Activated naive CD8-positive, alpha-beta T cell treated with anti-CD3 and anti-CD28 coated beads for 36 hours (primary cell): ENCODE data around the gene ANLN. TPM values are rescaled to one million over a fixed set of nuclear protein-coding genes. Genes with fewer than 3 reads are reported as not detected.
"Not testable (repeated sequence)": the region's sequence is repeated elsewhere in the genome, so short reads cannot be mapped to it uniquely, and the experiment has no call there.

ENCODE experiments used
- DNase-seq: peaks from one replicate; pipeline ENCODE4 v3.0.0; 2021
- H3K27ac Mint-ChIP-seq: one replicate; pipeline ENCODE4 v1.8.0; 2022; ENCODE audit warnings: mild to moderate bottlenecking, moderate library complexity, mixed read lengths
- H3K27me3 Mint-ChIP-seq: one replicate; pipeline ENCODE4 v1.8.0; 2022; ENCODE audit warnings: mild to moderate bottlenecking, mixed read lengths
- H3K36me3 Mint-ChIP-seq: one replicate; pipeline ENCODE4 v1.8.0; 2021; ENCODE audit warnings: mild to moderate bottlenecking, mixed read lengths
- H3K4me1 Mint-ChIP-seq: one replicate; pipeline ENCODE4 v1.8.0; 2021; ENCODE audit warnings: mixed read lengths
- H3K4me3 Mint-ChIP-seq: one replicate; pipeline ENCODE4 v1.8.0; 2022; ENCODE audit warnings: mild to moderate bottlenecking, moderate library complexity, mixed read lengths
- H3K9me3 Mint-ChIP-seq: one replicate; pipeline ENCODE4 v1.8.0; 2022; ENCODE audit warnings: mixed read lengths
- total RNA-seq, 2 experiments: library from RNA; stranded (reverse); gene quantifications; one replicate each; pipeline ENCODE4 v1.2.3, GENCODE V29; 2021

ANLN gene
- total RNA-seq, 2 experiments from 2014 or later = 38.6 to 44.6 TPM

DNA sequence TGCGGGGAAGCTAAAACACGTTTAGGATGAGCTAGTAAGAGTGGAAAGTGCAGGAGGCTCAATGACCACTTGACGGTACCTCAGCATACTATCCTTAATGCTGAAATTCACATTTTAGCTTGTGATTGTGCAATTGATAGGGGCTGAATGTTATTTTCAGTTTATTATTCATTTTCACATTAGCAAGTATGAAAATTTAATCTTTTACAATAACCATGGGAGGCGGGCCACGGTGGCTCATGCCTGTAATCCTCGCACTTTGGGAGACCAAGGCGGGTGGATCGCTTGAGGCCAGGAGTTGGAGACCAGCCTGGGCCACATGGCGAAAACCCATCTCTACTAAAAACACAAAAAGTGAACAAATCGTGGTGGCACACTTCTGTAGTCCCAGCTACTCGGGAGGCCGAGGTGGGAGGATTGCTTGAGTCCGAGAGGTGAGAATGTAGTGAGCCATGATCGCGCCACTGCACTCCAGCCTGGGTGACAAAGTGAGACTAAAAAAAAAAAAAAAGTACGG is 22.0 kb upstream of the ANLN start:
- Mint-ChIP-seq H3K27me3 (no peaks in the 10 kb centered on the region), H3K36me3 (no peaks in the 10 kb centered on the region), H3K9me3 (no peaks in the 10 kb centered on the region), H3K4me3 (peak overlapping the region; percentile 87), H3K27ac (peak overlapping the region; percentile 63), H3K4me1 (peaks cover 5% of the 10 kb centered on the region)
- DNase-seq = no peak

DNA sequence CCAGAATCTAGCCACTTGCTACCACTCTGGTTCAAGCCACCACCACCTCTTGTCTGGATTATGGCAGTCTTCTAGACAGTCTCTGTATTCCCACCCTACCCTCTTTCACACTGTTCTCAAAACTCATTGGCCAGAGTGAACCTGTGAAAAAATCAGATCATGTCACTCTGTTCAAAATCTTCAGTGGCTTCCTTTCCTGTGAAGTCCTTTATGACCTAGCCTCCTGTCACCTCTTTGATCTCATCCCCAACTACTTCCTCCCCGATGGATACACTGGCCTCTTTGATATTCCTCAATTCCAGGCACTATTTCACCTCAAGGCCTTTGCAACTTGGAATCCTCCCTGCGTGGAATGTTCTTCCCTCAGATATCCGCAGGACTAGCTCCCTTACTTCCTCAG is 21.2 kb upstream of the ANLN start:
- Mint-ChIP-seq H3K4me3 (peak overlapping the region; percentile 39), H3K27ac (no peak overlapping the region), H3K36me3 (no peaks in the 10 kb centered on the region), H3K9me3 (no peaks in the 10 kb centered on the region), H3K4me1 (peaks cover 5% of the 10 kb centered on the region), H3K27me3 (no peaks in the 10 kb centered on the region)
- DNase-seq = no peak

DNA sequence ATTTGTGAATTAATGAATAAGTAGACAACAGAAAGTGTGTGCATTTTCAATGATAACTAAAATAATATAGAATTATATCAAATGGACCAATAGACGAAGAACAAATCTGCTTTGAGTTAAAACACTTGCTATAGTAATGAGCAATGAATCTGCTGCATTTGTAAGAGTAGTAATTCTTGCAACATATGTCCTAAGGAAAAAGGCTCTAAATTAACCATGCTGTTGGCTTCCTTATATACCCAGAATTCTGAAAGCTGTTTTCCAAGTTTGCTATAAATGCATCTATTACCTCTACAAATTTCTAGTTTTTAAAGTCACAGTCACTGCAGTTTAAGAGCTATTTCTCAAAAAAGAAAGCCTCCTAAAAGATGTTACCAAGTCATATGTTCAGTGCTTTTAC is 20.5 kb upstream of the ANLN start:
- peaks cover 5% of the 10 kb centered on the region for H3K4me1 Mint-ChIP-seq
- H3K27me3 Mint-ChIP-seq = no peaks in the 10 kb centered on the region
- no peaks in the 10 kb centered on the region for H3K36me3 Mint-ChIP-seq
- no peaks in the 10 kb centered on the region for H3K9me3 Mint-ChIP-seq
- no peak overlapping the region for H3K4me3 Mint-ChIP-seq
- no peak overlapping the region for H3K27ac Mint-ChIP-seq
- DNase-seq = no peak

DNA sequence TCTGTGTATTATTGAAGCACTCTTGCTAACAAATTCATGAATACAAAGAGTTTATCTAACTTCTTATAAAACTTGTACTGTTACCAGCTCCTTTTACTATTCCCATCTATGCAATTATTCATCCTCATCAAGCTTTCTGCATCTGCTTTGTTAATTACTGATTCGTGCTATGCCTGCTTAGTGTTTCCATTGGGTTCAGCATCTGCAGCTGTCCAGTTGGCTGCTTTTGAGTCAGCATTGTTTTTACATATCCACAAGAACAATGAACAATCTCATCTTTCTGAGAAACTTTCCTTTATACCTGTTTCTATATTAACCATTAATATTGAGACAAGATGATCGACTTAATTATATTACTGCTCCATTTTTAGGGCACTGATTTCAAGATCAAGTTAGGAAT is 19.6 kb upstream of the ANLN start:
- DNase-seq = no peak
- no peaks in the 10 kb centered on the region for H3K27me3 Mint-ChIP-seq
- H3K27ac Mint-ChIP-seq = no peak overlapping the region
- peaks cover 5% of the 10 kb centered on the region for H3K4me1 Mint-ChIP-seq
- H3K4me3 Mint-ChIP-seq = no peak overlapping the region
- H3K36me3 Mint-ChIP-seq = no peaks in the 10 kb centered on the region
- H3K9me3 Mint-ChIP-seq = no peaks in the 10 kb centered on the region

DNA sequence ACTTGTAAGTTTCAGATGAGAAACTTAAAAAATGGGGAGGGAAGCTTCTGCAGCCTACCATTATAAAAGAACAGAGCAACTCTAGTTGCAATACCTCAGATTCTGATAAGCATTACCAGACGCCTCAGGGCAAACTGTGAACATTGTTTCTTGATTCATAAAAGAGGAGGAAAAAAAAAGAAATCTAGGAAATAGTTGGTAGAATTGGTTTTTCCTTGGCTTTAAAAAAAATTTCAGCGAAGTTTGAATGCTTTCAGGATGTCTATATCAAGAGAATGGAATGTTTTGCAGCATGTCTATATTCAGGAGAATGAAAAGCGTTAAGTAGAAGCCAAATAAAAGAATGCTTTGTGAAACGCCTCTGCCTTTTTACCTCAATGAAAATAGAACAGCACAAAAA is 17.5 kb upstream of the ANLN start:
- no peak overlapping the region for H3K4me3 Mint-ChIP-seq
- DNase-seq = no peak
- H3K36me3 Mint-ChIP-seq = peaks cover 4% of the 10 kb centered on the region
- H3K9me3 Mint-ChIP-seq = peaks cover 3% of the 10 kb centered on the region
- H3K4me1 Mint-ChIP-seq = peaks cover 5% of the 10 kb centered on the region
- no peaks in the 10 kb centered on the region for H3K27me3 Mint-ChIP-seq
- no peak overlapping the region for H3K27ac Mint-ChIP-seq

DNA sequence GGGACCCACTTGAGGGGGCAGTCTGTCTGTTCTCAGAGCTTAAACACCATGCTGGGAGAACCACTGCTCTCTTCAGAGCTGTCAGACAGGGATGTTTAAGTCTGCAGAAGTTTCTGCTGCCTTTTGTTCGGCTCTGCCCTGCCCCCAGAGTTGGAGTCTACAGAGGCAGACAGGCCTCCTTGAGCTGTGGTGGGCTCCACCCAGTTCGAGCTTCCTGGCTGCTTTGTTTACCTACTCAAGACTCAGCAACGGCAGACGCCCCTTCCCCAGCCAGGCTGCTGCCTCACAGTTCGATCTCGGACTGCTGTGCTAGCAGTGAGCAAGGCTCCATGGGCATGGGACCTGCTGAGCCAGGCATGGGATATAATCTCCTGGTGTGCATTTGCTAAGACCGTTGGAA is 11.1 kb upstream of the ANLN start:
- not testable (repeated sequence) for DNase-seq, H3K4me3 Mint-ChIP-seq, H3K27me3 Mint-ChIP-seq
- Mint-ChIP-seq H3K4me1 (peaks cover 14% of the 10 kb centered on the region), H3K27ac (peak overlapping the region; percentile 6), H3K36me3 (peaks cover 13% of the 10 kb centered on the region), H3K9me3 (peaks cover 11% of the 10 kb centered on the region)

DNA sequence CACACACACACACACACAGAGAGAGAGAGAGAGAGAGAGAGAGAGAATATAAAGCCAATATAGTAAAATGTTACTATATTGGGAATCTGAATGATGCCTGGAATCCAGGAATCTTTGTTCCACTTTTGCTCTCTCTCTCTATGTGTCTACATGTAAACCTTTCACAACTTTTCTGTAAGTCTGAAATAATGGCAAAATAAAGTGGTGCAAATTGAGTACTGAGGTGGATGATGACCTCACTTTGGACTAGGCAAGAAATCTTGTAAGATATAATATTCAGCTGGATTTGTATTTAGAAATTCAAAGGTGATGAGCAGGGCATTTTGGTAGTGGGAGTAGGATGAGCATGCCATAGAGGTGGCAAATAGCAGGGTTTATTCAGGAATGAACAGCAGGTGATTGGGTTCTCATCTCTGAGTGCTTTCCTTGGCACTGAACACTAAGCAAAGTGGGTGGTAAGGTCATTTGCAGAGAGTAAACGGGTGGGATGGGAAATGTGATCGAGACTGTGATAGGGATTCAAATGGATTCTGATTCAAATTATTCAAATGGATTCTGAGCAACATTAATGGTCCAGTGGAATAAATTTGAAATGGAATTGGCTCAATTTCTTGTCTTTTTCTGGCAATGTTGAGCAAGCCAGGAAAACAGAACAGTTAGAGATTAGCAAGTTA is 9.7 kb upstream of the ANLN start:
- Mint-ChIP-seq H3K4me3 (no peak overlapping the region), H3K9me3 (peaks cover 11% of the 10 kb centered on the region), H3K4me1 (peaks cover 14% of the 10 kb centered on the region), H3K36me3 (peaks cover 13% of the 10 kb centered on the region), H3K27ac (no peak overlapping the region), H3K27me3 (no peaks in the 10 kb centered on the region)
- DNase-seq = no peak

DNA sequence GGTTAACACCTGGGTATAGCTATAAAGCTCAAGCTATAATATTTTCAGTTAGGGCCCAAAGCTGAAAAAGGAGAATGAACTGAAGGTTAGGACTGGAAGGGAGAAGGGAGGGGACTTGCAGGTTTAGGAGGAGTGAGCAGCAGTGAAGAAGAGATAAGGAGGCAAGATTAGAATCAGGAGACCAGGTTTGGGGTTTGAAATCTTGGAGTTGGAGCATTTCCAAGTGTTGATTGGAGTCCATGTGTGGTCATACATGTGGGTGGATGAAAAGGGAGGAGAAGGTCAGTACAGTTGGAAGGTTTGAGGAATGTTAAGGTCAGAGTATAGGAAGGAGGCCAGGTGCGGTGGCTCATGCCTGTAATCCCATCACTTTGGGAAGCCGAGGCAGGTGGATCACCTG is 8.6 kb upstream of the ANLN start:
- no peak overlapping the region for H3K4me3 Mint-ChIP-seq
- no peak overlapping the region for H3K27ac Mint-ChIP-seq
- peaks cover 14% of the 10 kb centered on the region for H3K4me1 Mint-ChIP-seq
- peaks cover 12% of the 10 kb centered on the region for H3K36me3 Mint-ChIP-seq
- peaks cover 11% of the 10 kb centered on the region for H3K9me3 Mint-ChIP-seq
- no peak for DNase-seq
- H3K27me3 Mint-ChIP-seq = no peaks in the 10 kb centered on the region

DNA sequence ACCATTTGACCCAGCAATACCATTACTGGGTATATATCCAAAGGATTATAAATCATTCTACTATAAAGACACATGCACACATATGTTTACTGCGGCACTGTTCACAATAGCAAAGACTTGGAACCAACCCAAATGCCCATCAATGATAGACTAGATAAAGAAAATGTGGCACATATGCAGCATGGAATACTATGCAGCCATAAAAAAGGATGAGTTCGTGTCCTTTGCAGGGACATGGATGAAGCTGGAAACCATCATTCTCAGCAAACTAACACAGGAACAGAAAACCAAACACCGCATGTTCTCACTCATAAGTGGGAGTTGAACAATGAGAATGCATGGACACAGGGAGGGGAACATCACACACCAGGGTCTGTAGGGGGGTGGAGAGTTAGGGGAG is 6.4 kb upstream of the ANLN start:
- H3K4me1 Mint-ChIP-seq = not testable (repeated sequence)

DNA sequence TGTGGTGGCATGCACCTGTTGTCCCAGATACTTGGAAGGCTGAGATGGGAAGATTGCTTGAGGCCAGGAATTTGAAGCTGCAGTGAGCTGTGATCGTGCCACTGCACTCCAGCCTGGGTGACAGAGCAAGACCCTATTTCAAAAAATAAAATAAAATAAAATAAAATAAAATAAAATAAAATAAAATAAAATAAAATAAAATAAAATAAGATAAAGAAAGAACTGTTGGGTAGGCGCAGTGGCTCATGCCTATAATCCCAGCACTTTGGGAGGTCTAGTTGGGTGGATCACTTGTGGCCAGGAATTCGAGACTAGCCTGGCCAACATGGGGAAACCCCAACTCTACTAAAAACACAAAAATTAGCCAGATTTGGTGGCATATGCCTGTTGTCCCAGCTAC is 4.0 kb upstream of the ANLN start:
- not testable (repeated sequence) for H3K4me3 Mint-ChIP-seq, H3K27me3 Mint-ChIP-seq, H3K36me3 Mint-ChIP-seq, H3K9me3 Mint-ChIP-seq, H3K4me1 Mint-ChIP-seq, DNase-seq, H3K27ac Mint-ChIP-seq

More for the DNA sequence above, 6.4 kb upstream of the ANLN start:
- H3K9me3 Mint-ChIP-seq, DNase-seq, H3K27me3 Mint-ChIP-seq, H3K27ac Mint-ChIP-seq, H3K36me3 Mint-ChIP-seq, H3K4me3 Mint-ChIP-seq: not testable (repeated sequence)

DNA sequence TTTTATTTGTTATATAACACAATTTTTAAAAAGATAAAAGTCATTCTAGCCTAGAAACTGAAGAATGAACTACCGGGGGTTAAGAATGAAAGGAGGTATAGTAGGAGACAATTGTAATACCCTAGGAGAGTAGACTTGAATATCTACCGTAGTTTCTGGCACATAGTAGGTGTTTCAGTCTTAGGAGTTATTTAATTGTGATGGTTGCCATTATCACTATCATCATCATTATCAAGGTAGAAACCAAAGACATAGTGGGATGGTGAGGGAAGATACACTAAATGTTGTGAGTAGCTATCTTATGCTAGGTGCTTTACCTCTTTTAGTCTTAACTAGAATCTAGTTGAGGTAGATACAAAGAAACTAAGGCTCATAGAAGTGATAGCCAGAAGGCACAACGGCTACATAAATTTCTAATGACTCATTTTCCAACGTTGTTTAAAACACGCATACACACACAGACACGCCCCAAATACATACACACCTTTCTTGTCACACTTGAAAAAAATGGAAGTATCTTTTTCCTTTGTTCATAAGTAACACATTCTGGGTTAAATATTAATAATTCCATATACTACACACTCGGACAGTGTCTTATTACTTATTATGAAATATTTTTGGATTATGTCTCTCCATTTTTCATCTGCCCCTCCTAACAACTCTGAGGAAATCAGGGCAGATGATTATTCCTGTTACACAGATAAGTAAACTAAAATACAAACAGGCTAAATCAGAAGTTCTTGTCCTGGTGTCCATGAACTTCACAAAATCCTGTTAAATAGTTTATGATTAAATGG is 2.0 kb upstream of the ANLN start:
- peaks cover 16% of the 10 kb centered on the region for H3K4me1 Mint-ChIP-seq
- no peak overlapping the region for H3K27ac Mint-ChIP-seq
- peaks cover 10% of the 10 kb centered on the region for H3K36me3 Mint-ChIP-seq

DNA sequence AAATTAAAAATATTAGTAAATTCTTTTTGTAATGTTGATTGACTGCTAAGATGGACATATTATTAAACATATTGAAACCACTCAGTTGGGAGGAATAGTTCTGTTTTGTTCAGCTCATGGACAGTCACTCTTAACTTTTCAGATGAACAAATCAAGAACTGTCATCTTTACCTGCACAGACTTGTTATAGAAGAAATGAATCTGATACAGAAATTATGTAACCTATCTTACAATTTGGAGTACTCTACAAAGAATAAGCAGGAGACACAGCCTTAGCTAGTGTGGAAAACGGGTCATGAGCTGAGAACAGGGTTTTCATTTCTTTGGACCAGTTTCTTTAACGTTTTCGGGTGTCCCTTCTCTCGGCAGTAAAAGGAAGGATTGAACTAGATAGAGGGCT is 1.2 kb upstream of the ANLN start:
- Mint-ChIP-seq H3K9me3 (no peaks in the 10 kb centered on the region), H3K4me1 (peaks cover 16% of the 10 kb centered on the region), H3K4me3 (no peak overlapping the region)

More for the DNA sequence above, 2.0 kb upstream of the ANLN start:
- H3K9me3 Mint-ChIP-seq = no peaks in the 10 kb centered on the region
- H3K27me3 Mint-ChIP-seq = peaks cover 18% of the 10 kb centered on the region
- no peak for DNase-seq
- H3K4me3 Mint-ChIP-seq = no peak overlapping the region

DNA sequence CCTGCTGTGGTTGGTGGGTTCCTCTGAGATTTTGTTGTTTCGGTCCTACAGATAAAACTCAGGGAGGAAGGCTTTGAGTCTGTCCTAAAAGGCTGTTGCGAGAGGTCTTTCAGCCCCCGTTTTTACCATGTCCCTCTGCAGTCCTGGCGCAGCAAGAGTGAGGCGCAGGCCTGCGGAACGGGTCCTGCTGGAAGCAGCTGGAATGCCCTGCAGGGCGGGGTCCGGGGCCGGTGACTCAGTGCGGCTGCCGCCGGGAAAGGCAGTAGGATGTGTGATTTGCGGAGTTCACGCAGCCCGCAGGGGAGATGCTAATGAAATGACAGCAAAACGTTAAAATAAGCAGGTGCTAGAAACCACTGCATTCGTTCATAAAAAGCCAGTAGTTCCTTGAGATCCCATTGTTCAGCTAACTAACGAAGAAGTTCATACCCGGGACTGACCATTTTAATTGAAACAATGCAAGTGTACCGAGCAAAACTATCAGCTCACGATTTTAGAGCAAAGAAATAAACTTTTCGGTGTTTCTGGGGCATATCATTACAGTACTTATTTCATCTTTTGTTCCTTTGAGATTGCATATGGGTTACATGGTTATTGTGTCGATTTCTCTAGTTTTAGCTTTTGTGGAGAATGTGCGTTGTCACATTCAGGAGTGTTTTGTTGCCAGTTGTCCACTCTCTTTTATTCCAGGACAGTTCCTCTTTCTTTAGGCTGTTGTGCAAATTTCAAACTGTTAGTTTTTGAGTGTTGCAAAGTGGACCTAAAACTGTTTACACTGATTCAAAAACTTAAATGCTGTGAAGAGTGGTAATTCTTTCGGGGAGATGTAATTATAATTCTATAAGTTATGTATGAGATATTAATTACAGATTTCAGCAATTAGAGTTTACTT is 783 bp downstream of the ANLN start:
- H3K4me3 Mint-ChIP-seq = peak overlapping the region; percentile 89
- peaks cover 5% of the 10 kb centered on the region for H3K9me3 Mint-ChIP-seq
- H3K27me3 Mint-ChIP-seq = peaks cover 37% of the 10 kb centered on the region
- peaks cover 16% of the 10 kb centered on the region for H3K4me1 Mint-ChIP-seq
- DNase-seq = peak; percentile 80
- peaks cover 29% of the 10 kb centered on the region for H3K36me3 Mint-ChIP-seq
- peak overlapping the region; percentile 86 for H3K27ac Mint-ChIP-seq

More for the DNA sequence above, 1.2 kb upstream of the ANLN start:
- Mint-ChIP-seq H3K36me3 (peaks cover 16% of the 10 kb centered on the region), H3K27ac (no peak overlapping the region), H3K27me3 (peaks cover 24% of the 10 kb centered on the region)
- DNase-seq = no peak

DNA sequence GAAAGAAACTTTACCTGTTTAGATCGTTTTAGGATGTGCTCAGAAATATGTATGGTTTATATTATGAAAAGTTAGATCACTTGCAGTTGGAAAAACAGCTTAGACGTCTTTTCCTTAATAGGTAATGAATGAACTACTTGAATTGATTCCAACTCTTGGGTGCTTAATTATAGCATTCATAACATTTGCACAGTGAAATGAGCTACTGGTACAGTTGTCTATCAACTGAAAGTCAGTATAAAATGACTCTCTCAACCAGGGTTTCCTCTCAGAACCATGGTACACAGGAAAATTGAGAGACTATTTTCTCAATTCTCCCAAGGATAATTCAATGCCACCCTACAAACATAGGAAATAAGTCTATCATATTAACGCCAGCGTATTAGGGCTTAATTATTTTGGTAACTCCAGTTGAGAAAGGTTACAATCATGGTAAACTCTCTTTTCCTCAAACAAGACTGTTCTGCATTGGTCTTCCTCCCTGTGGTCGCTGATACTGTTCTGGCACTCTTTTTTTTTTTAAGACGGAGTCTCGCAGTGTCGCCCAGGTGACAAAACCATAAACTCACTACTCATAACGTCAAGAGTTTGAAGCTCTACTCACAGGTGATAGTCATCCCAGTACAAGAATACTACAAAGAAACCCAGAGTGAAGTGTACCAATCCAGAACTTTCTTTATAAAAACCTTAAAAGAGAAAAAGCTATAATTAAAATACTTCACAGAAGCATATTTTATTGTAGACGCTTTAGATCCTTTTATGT is 2.0 kb downstream of the ANLN start:
- no peak overlapping the region for H3K27ac Mint-ChIP-seq
- H3K27me3 Mint-ChIP-seq = peaks cover 39% of the 10 kb centered on the region
- peaks cover 19% of the 10 kb centered on the region for H3K4me1 Mint-ChIP-seq
- H3K9me3 Mint-ChIP-seq = peaks cover 9% of the 10 kb centered on the region
- peaks cover 38% of the 10 kb centered on the region for H3K36me3 Mint-ChIP-seq
- peak overlapping the region; percentile 89 for H3K4me3 Mint-ChIP-seq
- DNase-seq = no peak
